22Rv1 (cell line): ENCODE data around the gene FADS1.

Experiments used
- H3K27ac ChIP-seq: fragments of 450-650 bp; 2 replicates; pipeline ENCODE4 v1.5.1; 2017
- ZFX ChIP-seq: fragments of 450-650 bp; IDR thresholded peaks from 2 replicates; pipeline ENCODE4 v1.6.1; 2017; ENCODE audit warnings: antibody characterized with exemption, borderline replicate concordance
- TF ChIP-seq, protein P1 (sequence below): fragments of 450-650 bp; IDR thresholded peaks from 2 replicates; pipeline ENCODE4 v1.5.1; 2017; ENCODE audit warnings: mild to moderate bottlenecking

The FADS1 gene

DNA sequence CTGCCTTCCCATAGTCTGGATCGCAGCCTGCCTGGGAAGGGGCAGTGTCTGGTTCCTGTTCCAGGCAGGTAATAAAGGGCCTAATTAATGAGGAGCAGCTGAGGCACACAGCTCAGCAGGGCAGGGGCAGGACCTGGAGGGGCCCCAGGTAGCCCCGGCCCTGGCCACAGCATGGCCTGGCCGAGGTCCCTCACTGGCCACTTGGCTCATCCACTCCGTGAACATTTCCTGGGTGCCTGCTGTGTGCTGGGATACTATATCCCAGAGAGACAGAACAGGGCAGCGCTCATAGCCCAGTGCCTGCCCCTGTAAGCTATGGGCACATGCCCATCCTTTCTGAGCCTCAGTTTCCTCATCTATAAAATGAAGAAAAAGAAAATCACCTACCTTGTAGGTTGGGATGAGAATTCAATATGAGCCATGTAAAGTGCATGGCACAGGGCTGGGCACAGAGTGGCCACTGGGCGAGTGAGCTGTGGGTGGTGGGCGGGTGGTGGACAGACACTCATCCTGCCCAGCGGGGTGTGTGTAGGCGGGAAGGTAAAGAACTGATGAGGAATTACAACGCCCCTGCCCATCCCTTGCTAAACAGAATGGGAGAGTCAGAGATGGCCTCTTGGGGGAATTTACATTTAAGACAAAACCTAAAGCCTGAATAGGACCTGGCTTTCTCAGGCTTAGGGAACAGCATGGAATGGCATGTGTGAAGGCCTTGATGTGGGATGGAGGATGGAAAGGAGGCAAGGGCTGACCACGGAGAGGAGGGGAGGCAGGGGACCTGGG, 55.2 kb downstream of the FADS1 start:
- TF ChIP-seq ZFX, result no peak
- TF ChIP-seq, protein P1, sequence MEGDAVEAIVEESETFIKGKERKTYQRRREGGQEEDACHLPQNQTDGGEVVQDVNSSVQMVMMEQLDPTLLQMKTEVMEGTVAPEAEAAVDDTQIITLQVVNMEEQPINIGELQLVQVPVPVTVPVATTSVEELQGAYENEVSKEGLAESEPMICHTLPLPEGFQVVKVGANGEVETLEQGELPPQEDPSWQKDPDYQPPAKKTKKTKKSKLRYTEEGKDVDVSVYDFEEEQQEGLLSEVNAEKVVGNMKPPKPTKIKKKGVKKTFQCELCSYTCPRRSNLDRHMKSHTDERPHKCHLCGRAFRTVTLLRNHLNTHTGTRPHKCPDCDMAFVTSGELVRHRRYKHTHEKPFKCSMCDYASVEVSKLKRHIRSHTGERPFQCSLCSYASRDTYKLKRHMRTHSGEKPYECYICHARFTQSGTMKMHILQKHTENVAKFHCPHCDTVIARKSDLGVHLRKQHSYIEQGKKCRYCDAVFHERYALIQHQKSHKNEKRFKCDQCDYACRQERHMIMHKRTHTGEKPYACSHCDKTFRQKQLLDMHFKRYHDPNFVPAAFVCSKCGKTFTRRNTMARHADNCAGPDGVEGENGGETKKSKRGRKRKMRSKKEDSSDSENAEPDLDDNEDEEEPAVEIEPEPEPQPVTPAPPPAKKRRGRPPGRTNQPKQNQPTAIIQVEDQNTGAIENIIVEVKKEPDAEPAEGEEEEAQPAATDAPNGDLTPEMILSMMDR, result no peak
- no peak overlapping the region for H3K27ac ChIP-seq

DNA sequence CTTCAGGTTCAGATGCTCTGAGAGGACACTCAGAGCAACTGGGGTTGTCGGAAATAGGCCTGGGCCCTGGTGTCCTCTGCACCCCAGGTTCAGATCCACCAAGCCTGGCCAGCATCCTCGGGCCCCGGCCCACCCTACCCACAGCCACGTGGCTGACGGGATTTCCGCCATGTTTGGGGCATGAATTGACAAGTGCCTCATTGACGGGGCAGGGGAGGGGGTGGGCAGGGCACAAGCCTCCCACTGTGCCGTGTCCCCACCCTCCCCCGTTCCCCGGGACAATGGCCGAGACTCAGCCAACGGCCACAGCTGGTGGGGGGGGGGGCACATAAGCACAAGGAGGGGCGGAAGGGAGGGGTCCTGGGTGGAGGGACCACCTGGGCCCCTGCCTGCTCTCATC, 55.9 kb downstream of the FADS1 start:
- TF ChIP-seq ZFX, result no peak
- TF ChIP-seq, protein P1, result no peak

DNA sequence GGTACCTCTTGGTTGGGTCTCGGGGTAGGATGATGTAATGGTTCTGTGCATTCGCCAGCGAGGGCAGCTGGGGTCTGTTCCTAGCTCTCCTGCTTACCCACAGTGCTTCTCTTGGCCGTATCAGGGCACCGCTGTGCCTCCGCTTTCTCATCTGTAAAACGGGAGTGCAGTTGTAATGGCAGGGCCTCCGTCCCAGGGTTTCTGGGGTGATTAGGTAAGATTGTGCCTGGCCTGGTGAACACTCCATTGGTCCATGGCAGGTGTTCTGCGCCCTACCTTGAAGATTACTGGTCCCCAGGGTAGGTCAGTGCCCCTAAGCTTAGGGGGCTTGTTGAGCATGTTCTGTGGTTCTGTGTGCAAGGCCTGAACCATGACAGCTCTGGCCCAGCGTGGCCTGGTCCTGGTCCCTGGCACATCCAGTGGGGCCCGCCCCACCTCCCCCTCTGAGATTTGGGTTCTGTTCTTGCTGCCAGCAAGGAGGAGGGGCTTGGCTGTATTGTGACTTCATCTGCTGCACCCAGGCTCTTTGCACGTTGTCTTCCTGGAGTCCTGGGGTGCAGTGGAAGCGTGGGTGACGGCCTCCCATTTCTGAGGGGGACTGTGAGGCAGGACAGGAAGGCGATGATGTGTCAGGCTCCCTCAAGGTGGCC, 59.5 kb downstream of the FADS1 start:
- TF ChIP-seq, protein P1, result no peak
- TF ChIP-seq ZFX, result no peak
- H3K27ac ChIP-seq, result peak overlapping the region; percentile 91

More for the DNA sequence above, 55.9 kb downstream of the FADS1 start:
- H3K27ac ChIP-seq, result no peak overlapping the region

DNA sequence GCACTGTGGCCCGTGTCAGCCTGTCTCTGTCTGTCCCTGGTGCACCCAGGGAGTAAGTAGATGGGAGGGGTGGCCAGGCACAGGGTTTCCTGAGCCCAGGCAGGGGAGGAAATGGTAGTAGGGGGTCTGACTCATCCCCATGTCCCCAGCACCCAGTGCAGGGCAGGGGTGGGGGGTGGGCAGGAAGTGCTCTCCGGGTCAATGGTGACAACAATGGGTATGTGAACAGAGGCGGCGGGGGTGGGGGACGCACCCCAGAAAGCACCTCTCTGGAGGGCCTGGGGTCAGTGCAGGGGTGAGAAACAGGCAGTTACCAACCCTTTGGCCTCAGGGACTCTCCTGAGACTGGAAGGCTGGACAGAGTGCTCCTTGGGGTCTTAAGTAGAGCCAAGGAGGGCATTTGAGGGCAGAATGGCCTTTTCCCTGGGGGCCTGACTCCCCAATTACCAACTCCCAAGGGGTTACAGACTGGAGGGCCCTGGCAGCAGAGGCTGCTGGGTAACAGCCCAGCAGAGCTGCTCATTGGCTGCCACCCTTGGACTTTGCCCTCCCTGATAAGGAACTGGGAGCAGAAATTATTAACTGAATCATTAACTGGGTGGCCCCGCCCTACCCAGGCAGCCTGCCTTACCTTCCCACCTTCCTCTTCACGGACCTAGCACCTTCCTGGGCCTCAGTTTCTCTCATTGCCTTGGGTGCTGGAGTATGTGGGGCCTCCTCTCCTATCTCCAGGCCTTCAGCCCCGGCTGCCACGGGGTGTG, 60.2 kb downstream of the FADS1 start:
- H3K27ac ChIP-seq, result peak overlapping the region; percentile 91
- TF ChIP-seq, protein P1, result no peak
- TF ChIP-seq ZFX, result no peak

DNA sequence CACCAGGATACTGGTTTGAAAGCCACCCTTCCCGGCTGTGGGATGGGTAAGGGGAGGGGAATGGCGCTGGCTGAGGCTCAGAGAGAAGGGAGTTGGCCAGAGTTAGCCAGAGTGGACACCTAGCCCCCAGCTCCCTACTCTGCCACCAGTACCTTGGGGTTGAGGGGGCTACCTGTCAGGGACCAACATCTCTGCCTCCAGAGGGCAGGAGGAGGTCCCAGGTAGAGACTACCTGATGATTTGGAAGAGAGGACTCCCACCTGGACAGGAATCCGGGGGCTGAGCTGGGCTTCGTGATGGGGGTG, 60.7 kb downstream of the FADS1 start:
- H3K27ac ChIP-seq, result peak overlapping the region; percentile 91
- TF ChIP-seq ZFX, result no peak
- TF ChIP-seq, protein P1, result no peak

DNA sequence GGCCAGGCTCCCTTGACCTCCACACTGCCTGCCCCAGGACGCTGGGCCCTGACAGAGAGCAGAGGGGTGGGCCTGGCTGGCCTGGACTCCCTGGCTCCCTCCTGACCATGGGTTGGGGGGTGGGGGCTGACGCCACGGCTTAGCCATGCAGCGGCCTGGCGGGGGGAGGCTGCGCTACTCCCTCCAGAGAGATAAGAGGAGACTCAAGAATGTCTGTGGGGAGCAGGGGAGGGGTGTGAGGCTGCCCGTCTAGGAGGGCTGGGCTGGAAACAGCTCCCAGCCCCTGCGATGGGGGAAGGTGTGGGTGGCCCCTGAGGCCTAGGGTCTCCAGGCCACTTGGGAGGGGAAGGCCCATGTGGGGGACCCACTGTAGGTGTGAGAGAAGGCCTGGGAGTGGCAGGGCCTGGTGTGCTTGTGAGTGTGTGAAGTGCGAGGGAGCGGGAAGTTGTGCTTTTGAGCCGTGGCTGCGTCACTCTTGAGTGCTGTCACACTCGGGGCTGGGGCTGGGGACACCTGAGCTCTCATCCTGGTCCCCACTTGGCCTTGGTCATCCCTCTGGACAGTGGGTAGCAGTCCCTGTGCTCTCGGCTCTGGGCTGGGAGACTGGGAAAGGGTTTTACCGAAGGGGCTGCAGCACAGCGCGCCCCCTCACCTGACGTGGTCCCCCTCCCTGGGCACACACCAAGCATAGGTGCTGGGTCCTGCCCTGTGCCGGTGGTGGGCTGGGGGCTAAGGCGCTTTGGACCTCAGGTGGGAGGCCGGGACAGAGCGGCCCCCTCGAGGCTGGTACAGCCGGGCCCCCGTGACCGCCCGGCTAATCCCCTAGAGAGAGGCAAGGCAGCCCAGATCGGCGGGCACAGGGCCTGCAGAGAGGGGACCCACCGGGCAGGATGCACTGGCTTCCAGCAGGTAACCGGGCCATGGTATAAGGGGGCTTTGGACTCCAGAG, 62.0 kb downstream of the FADS1 start:
- H3K27ac ChIP-seq, result peak overlapping the region; percentile 91
- TF ChIP-seq, protein P1, result no peak
- no peak for TF ChIP-seq ZFX
